Cardiac muscle cell (in vitro differentiated cells and primary cell): ENCODE measurements around the gene KLHL3. TPM values are rescaled to one million over a fixed set of nuclear protein-coding genes. Genes with fewer than 3 reads are reported as not detected.

Source experiments
- DNase-seq, 2 donors: peaks; one replicate each; pipeline versions ENCODE4 v3.0.0 to v3.0.0-alpha.2; 2010 to 2017; ENCODE audit warnings: low read depth in 1 of 2, low spot score in 1 of 2
- H3K27ac ChIP-seq: fragments of 200-600 bp; sonication (generic); 2 replicates; pipeline ENCODE4 v1.5.1; 2016
- H3K27me3 ChIP-seq: fragments of 200-600 bp; sonication (generic); 2 replicates; pipeline ENCODE4 v1.6.0; 2016; ENCODE audit warnings: control low read depth
- H3K36me3 ChIP-seq: fragments of 200-600 bp; sonication (generic); 2 replicates; pipeline ENCODE4 v1.5.1; 2016; ENCODE audit warnings: control low read depth
- H3K4me1 ChIP-seq: fragments of 200-600 bp; sonication (generic); 2 replicates; pipeline ENCODE4 v1.8.1; 2017; ENCODE audit warnings: low read depth, mild to moderate bottlenecking, mixed run types
- H3K4me3 ChIP-seq: fragments of 200-600 bp; sonication (generic); 2 replicates; pipeline ENCODE4 v1.5.1; 2016; ENCODE audit warnings: mild to moderate bottlenecking
- H3K9me3 ChIP-seq: fragments of 200-600 bp; sonication (generic); 2 replicates; pipeline ENCODE4 v1.5.1; 2017; ENCODE audit warnings: low read depth, mild to moderate bottlenecking, control low read depth
- CTCF ChIP-seq: IDR thresholded peaks from 2 replicates; pipeline ENCODE4 v1.5.1; 2012; ENCODE audit warnings: low read depth, mild to moderate bottlenecking, low read length
- polyA plus RNA-seq: library from polyadenylated mRNA; unstranded; fragments of >200 nt; fragmentation: Nextera tagmentation; extraction: Ambion mirVana; gene quantifications from 2 replicates; pipeline ENCODE4 v1.2.1, GENCODE V29; 2016
- total RNA-seq: library from RNA; depleted of rRNA; stranded (reverse); fragments of >200 nt; gene quantifications from 2 replicates; pipeline ENCODE4 v1.2.3, GENCODE V29; 2016

Gene KLHL3
- total and polyA plus RNA-seq, 2 experiments from 2014 or later: 11.4 to 16.8 TPM

GRCh38 chr5:137688210-137688840 is 47.6 kb downstream of the KLHL3 start:
- Histone ChIP-seq H3K27ac (no peak overlapping the region), H3K4me3 (no peak overlapping the region), H3K36me3 (no peaks in the 10 kb centered on the region), H3K27me3 (no peaks in the 10 kb centered on the region), H3K4me1 (no peaks in the 10 kb centered on the region), H3K9me3 (no peaks in the 10 kb centered on the region)
- TF ChIP-seq CTCF: no peak
- no peak for DNase-seq

GRCh38 chr5:137684761-137685160 is 51.1 kb downstream of the KLHL3 start:
- no peak overlapping the region for H3K4me3 ChIP-seq
- H3K27ac ChIP-seq: no peak overlapping the region
- no peaks in the 10 kb centered on the region for H3K4me1 ChIP-seq
- H3K36me3 ChIP-seq: no peaks in the 10 kb centered on the region
- TF ChIP-seq CTCF: no peak
- H3K9me3 ChIP-seq: no peaks in the 10 kb centered on the region
- no peaks in the 10 kb centered on the region for H3K27me3 ChIP-seq
- DNase-seq: no peak

GRCh38 chr5:137681191-137681590 is 54.7 kb downstream of the KLHL3 start:
- no peak for DNase-seq
- H3K36me3 ChIP-seq: peaks cover 5% of the 10 kb centered on the region
- no peak for TF ChIP-seq CTCF
- H3K9me3 ChIP-seq: no peaks in the 10 kb centered on the region
- no peaks in the 10 kb centered on the region for H3K27me3 ChIP-seq
- no peak overlapping the region for H3K27ac ChIP-seq
- no peaks in the 10 kb centered on the region for H3K4me1 ChIP-seq
- H3K4me3 ChIP-seq: no peak overlapping the region

- Histone ChIP-seq H3K27ac (no peak overlapping the region), H3K9me3 (no peaks in the 10 kb centered on the region), H3K4me3 (no peak overlapping the region), H3K27me3 (no peaks in the 10 kb centered on the region), H3K36me3 (peaks cover 5% of the 10 kb centered on the region), H3K4me1 (no peaks in the 10 kb centered on the region)
- no peak for TF ChIP-seq CTCF
- DNase-seq: no peak
Observed at GRCh38 chr5:137679910-137680309, 56.0 kb downstream of the KLHL3 start.

GRCh38 chr5:137679195-137679594 is 56.7 kb downstream of the KLHL3 start:
- H3K9me3 ChIP-seq: no peaks in the 10 kb centered on the region
- no peaks in the 10 kb centered on the region for H3K4me1 ChIP-seq
- no peak for TF ChIP-seq CTCF
- no peak for DNase-seq
- H3K27me3 ChIP-seq: no peaks in the 10 kb centered on the region
- H3K4me3 ChIP-seq: no peak overlapping the region
- H3K36me3 ChIP-seq: peaks cover 5% of the 10 kb centered on the region
- H3K27ac ChIP-seq: no peak overlapping the region

- peaks cover 5% of the 10 kb centered on the region for H3K36me3 ChIP-seq
- H3K9me3 ChIP-seq: no peaks in the 10 kb centered on the region
- H3K4me1 ChIP-seq: no peaks in the 10 kb centered on the region
- no peak for DNase-seq
- no peaks in the 10 kb centered on the region for H3K27me3 ChIP-seq
- H3K27ac ChIP-seq: no peak overlapping the region
- TF ChIP-seq CTCF: no peak
- no peak overlapping the region for H3K4me3 ChIP-seq
Observed at GRCh38 chr5:137672881-137673280, 63.0 kb downstream of the KLHL3 start.
